HEK293 (cell line): Measurements from ENCODE around the gene ARHGAP21.

Source experiments
- CTCF ChIA-PET: fragments of 350-600 bp; formaldehyde crosslinking; extraction: SDS; loops from one replicate; lab custom pipeline; 2021; ENCODE audit warnings: antibody characterized with exemption; lab: Yijun Ruan, JAX
- POLR2A ChIA-PET: fragments of 300-600 bp; formaldehyde crosslinking; extraction: SDS; loops from one replicate; lab custom pipeline; 2020; ENCODE audit warnings: antibody characterized with exemption, inconsistent platforms; lab: Yijun Ruan, JAX
- H3K27ac ChIP-seq: fragments of 200-500 bp; sonication (Bioruptor generic); 2 replicates; pipeline ENCODE4 v1.5.1; 2014; ENCODE audit warnings: low read depth, low read length, control low read depth, inconsistent platforms; ENCODE audit errors: extremely low read depth
- H3K36me3 ChIP-seq, 2 experiments: fragments of 200-500 bp in 1 of 2; sonication (Bioruptor generic) in 1 of 2; 1 replicate in 1 of 2; 2 replicates in 1 of 2; pipeline ENCODE4 v1.5.1; 2014 to 2017; ENCODE audit warnings: inconsistent platforms in 2 of 2, low read length in 2 of 2; ENCODE audit not compliant: control insufficient read depth in 2 of 2, insufficient read depth in 1 of 2
- H3K4me1 ChIP-seq: fragments of 200-500 bp; sonication (Bioruptor generic); 2 replicates; pipeline ENCODE4 v1.5.1; 2014; ENCODE audit warnings: mild to moderate bottlenecking, low read length, inconsistent platforms; ENCODE audit not compliant: control insufficient read depth, insufficient read depth
- H3K4me3 ChIP-seq: 2 replicates; pipeline ENCODE4 v1.5.1; 2011; ENCODE audit warnings: low read depth, mild to moderate bottlenecking, control low read depth, low read length, moderate library complexity
- H3K9me3 ChIP-seq: fragments of 200-500 bp; sonication (Bioruptor generic); 2 replicates; pipeline ENCODE4 v1.5.1; 2014; ENCODE audit warnings: low read depth, low read length, inconsistent platforms; ENCODE audit not compliant: control insufficient read depth, insufficient read depth
- SALL2 ChIP-seq: fragments of 450-650 bp; formaldehyde crosslinking; IDR thresholded peaks from 2 replicates; pipeline ENCODE4 v1.5.0; 2017; ENCODE audit warnings: missing biosample characterization, mild to moderate bottlenecking, missing genetic modification characterization, borderline replicate concordance
- ZBTB1 ChIP-seq: fragments of 450-650 bp; formaldehyde crosslinking; IDR thresholded peaks from 2 replicates; pipeline ENCODE4 v1.5.1; 2016; ENCODE audit warnings: missing biosample characterization, missing genetic modification characterization
- ZBTB20 ChIP-seq: fragments of 450-650 bp; formaldehyde crosslinking; IDR thresholded peaks from 2 replicates; pipeline ENCODE4 v1.5.1; 2016; ENCODE audit warnings: missing biosample characterization, missing genetic modification characterization
- ZNF248 ChIP-seq: fragments of 450-650 bp; formaldehyde crosslinking; IDR thresholded peaks from 2 replicates; pipeline ENCODE4 v1.5.1; 2017; ENCODE audit warnings: missing biosample characterization, missing genetic modification characterization
- ZNF26 ChIP-seq: fragments of 450-650 bp; formaldehyde crosslinking; IDR thresholded peaks from 2 replicates; pipeline ENCODE4 v1.5.1; 2016; ENCODE audit warnings: missing biosample characterization, missing genetic modification characterization
- ZNF394 ChIP-seq: fragments of 450-650 bp; formaldehyde crosslinking; IDR thresholded peaks from 2 replicates; pipeline ENCODE4 v1.5.1; 2016; ENCODE audit warnings: missing biosample characterization, missing genetic modification characterization, mild to moderate bottlenecking, moderate library complexity, borderline replicate concordance
- ZNF423 ChIP-seq: fragments of 450-650 bp; formaldehyde crosslinking; IDR thresholded peaks from 2 replicates; pipeline ENCODE4 v1.5.1; 2016; ENCODE audit warnings: missing biosample characterization, missing genetic modification characterization
- ZNF530 ChIP-seq: fragments of 450-650 bp; formaldehyde crosslinking; IDR thresholded peaks from 2 replicates; pipeline ENCODE4 v1.5.1; 2016; ENCODE audit warnings: low read depth, missing biosample characterization, missing genetic modification characterization
- ZNF621 ChIP-seq: fragments of 450-650 bp; formaldehyde crosslinking; IDR thresholded peaks from 2 replicates; pipeline ENCODE4 v1.5.1; 2017; ENCODE audit warnings: missing biosample characterization, missing genetic modification characterization
- ZNF623 ChIP-seq: fragments of 450-650 bp; formaldehyde crosslinking; IDR thresholded peaks from 2 replicates; pipeline ENCODE4 v1.5.1; 2016; ENCODE audit warnings: missing biosample characterization, missing genetic modification characterization
- ZNF639 ChIP-seq: fragments of 450-650 bp; formaldehyde crosslinking; IDR thresholded peaks from 2 replicates; pipeline ENCODE4 v1.5.1; 2016; ENCODE audit warnings: missing biosample characterization, missing genetic modification characterization
- ZNF658 ChIP-seq: fragments of 450-650 bp; formaldehyde crosslinking; IDR thresholded peaks from 2 replicates; pipeline ENCODE4; 2016; ENCODE audit warnings: missing biosample characterization, missing genetic modification characterization
- ZNF776 ChIP-seq: fragments of 450-650 bp; formaldehyde crosslinking; IDR thresholded peaks from 2 replicates; pipeline ENCODE4 v1.5.0; 2017; ENCODE audit warnings: missing biosample characterization, missing genetic modification characterization, borderline replicate concordance
- ZSCAN4 ChIP-seq: fragments of 450-650 bp; formaldehyde crosslinking; IDR thresholded peaks from 2 replicates; pipeline ENCODE4 v1.5.1; 2017; ENCODE audit warnings: missing biosample characterization, missing genetic modification characterization
- TF ChIP-seq, protein P1 (sequence below): fragments of 450-650 bp; formaldehyde crosslinking; conservative IDR thresholded peaks from 2 replicates; pipeline ENCODE4 v1.5.1; 2016; ENCODE audit warnings: low read depth, missing biosample characterization, missing genetic modification characterization
- TF ChIP-seq, protein P2 (sequence below): fragments of 450-650 bp; formaldehyde crosslinking; IDR thresholded peaks from 2 replicates; pipeline ENCODE4 v1.5.1; 2017; ENCODE audit warnings: missing biosample characterization, missing genetic modification characterization

ARHGAP21 gene

DNA sequence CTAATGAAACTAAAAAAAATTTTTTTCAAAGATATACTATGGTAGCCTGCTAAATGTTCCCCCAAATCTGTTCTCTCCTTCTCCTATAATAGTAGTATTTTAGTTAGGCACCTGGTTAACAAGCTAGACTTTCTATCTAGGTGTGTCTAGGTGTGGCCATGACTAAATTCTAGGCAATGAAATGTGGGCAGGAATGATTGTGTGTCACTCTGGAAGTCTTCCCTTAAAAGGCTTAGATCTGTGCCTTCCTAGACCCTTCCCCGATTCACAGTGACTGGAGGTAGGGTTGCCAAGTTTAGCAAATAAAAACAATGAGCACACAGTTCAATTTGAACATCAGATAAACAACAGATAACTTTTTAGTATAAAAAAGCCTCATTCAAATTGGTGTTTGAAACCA, 8.3 kb upstream of the ARHGAP21 start:
- Histone ChIP-seq H3K27ac (no peak overlapping the region), H3K9me3 (no peaks in the 10 kb centered on the region)
- POLR2A ChIA-PET: no interaction called here
- TF ChIP-seq, protein P1, sequence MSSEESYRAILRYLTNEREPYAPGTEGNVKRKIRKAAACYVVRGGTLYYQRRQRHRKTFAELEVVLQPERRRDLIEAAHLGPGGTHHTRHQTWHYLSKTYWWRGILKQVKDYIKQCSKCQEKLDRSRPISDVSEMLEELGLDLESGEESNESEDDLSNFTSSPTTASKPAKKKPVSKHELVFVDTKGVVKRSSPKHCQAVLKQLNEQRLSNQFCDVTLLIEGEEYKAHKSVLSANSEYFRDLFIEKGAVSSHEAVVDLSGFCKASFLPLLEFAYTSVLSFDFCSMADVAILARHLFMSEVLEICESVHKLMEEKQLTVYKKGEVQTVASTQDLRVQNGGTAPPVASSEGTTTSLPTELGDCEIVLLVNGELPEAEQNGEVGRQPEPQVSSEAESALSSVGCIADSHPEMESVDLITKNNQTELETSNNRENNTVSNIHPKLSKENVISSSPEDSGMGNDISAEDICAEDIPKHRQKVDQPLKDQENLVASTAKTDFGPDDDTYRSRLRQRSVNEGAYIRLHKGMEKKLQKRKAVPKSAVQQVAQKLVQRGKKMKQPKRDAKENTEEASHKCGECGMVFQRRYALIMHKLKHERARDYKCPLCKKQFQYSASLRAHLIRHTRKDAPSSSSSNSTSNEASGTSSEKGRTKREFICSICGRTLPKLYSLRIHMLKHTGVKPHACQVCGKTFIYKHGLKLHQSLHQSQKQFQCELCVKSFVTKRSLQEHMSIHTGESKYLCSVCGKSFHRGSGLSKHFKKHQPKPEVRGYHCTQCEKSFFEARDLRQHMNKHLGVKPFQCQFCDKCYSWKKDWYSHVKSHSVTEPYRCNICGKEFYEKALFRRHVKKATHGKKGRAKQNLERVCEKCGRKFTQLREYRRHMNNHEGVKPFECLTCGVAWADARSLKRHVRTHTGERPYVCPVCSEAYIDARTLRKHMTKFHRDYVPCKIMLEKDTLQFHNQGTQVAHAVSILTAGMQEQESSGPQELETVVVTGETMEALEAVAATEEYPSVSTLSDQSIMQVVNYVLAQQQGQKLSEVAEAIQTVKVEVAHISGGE (tag by site-specific recombination): peak; percentile 28; the same call in 1 of the 2 replicates
- TF ChIP-seq ZNF658: no peak
- TF ChIP-seq, all 188 proteins: peak for 1
- Histone ChIP-seq H3K36me3 (no peaks in the 10 kb centered on the region), H3K4me1 (peaks cover 8% of the 10 kb centered on the region), H3K4me3 (no peak overlapping the region)
- CTCF ChIA-PET: no interaction called here

DNA sequence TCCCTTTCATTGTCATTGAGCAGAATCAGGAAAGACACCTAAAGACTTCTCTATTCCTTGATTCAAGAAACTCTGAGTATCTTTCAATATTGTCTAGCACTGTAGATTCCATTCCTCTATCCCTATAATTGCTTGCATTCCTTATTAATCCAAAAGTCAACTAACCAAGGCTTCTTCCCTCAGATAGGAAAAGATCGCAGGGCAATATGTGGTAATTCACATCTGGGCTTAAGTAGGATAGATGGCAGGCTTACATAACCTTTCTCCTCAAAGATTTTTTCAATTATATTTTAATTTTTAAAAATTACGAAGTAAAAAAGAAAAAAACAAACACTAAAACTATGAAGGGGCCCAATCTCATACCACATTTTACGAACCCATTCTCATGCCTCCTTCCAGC, 7.1 kb upstream of the ARHGAP21 start:
- TF ChIP-seq ZNF530 (tag by site-specific recombination): no peak
- no peak for TF ChIP-seq ZNF623
- TF ChIP-seq SALL2 (tag by site-specific recombination): no peak
- TF ChIP-seq ZNF776 (tag by site-specific recombination): no peak
- TF ChIP-seq, protein P2, sequence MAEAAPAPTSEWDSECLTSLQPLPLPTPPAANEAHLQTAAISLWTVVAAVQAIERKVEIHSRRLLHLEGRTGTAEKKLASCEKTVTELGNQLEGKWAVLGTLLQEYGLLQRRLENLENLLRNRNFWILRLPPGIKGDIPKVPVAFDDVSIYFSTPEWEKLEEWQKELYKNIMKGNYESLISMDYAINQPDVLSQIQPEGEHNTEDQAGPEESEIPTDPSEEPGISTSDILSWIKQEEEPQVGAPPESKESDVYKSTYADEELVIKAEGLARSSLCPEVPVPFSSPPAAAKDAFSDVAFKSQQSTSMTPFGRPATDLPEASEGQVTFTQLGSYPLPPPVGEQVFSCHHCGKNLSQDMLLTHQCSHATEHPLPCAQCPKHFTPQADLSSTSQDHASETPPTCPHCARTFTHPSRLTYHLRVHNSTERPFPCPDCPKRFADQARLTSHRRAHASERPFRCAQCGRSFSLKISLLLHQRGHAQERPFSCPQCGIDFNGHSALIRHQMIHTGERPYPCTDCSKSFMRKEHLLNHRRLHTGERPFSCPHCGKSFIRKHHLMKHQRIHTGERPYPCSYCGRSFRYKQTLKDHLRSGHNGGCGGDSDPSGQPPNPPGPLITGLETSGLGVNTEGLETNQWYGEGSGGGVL: no peak
- TF ChIP-seq ZNF423 (tag by site-specific recombination): no peak
- TF ChIP-seq ZNF248: no peak
- no peak for TF ChIP-seq ZSCAN4 (tag by site-specific recombination)
- TF ChIP-seq ZNF621: no peak
- TF ChIP-seq ZBTB20 (tag by site-specific recombination): no peak
- TF ChIP-seq ZNF639 (tag by site-specific recombination): no peak
- no peak for TF ChIP-seq ZNF394 (tag by site-specific recombination)
- TF ChIP-seq ZNF26 (tag by site-specific recombination): no peak
- TF ChIP-seq ZBTB1 (tag by site-specific recombination): no peak
- Histone ChIP-seq H3K27ac (no peak overlapping the region), H3K9me3 (no peaks in the 10 kb centered on the region), H3K4me3 (no peak overlapping the region), H3K36me3 (no peaks in the 10 kb centered on the region), H3K4me1 (no peaks in the 10 kb centered on the region)
- ChIA-PET POLR2A (no interaction called here), CTCF (no interaction called here)
